Adrenal gland (tissue), 5 donors: Measurements from ENCODE around the gene CKB.

Experiments used
- CTCF ChIP-seq, 6 experiments: fragments of 450-650 bp in 4 of 6; fragments of 200-600 bp in 2 of 6; sonication (generic) in 1 of 6; IDR thresholded peaks; 1 replicate in 5 of 6; 2 replicates in 1 of 6; pipeline versions ENCODE4 v1.5.1 to v1.8.0; 2016 to 2021; ENCODE audit warnings: antibody characterized with exemption in 6 of 6, mild to moderate bottlenecking in 2 of 6, moderate library complexity in 1 of 6
- POLR2A ChIP-seq, 2 donors: fragments of 450-650 bp; IDR thresholded peaks; one replicate each; pipeline ENCODE4 v1.6.1; 2017; ENCODE audit warnings: antibody characterized with exemption in 2 of 2, mild to moderate bottlenecking in 2 of 2, moderate library complexity in 1 of 2
- donor health status: DM: no; HTN: no; CAD: no.

GRCh38 chr14:103508521-103509329 is 13.9 kb downstream of the CKB start:
- TF ChIP-seq CTCF (IDR thresholded peaks at IDR 0.05): no peak
- no peak for TF ChIP-seq POLR2A (IDR thresholded peaks at IDR 0.05)
